HuH-7.5 (cell line): ENCODE results near the gene HOXD11.
A peak's percentile ranks its signal among the peaks of the same experiment; 100 is the strongest.

ENCODE experiments used
- DNase-seq: peaks from one replicate; pipeline ENCODE4 v3.0.0; 2011; ENCODE audit warnings: low spot score

HOXD11 gene

DNA sequence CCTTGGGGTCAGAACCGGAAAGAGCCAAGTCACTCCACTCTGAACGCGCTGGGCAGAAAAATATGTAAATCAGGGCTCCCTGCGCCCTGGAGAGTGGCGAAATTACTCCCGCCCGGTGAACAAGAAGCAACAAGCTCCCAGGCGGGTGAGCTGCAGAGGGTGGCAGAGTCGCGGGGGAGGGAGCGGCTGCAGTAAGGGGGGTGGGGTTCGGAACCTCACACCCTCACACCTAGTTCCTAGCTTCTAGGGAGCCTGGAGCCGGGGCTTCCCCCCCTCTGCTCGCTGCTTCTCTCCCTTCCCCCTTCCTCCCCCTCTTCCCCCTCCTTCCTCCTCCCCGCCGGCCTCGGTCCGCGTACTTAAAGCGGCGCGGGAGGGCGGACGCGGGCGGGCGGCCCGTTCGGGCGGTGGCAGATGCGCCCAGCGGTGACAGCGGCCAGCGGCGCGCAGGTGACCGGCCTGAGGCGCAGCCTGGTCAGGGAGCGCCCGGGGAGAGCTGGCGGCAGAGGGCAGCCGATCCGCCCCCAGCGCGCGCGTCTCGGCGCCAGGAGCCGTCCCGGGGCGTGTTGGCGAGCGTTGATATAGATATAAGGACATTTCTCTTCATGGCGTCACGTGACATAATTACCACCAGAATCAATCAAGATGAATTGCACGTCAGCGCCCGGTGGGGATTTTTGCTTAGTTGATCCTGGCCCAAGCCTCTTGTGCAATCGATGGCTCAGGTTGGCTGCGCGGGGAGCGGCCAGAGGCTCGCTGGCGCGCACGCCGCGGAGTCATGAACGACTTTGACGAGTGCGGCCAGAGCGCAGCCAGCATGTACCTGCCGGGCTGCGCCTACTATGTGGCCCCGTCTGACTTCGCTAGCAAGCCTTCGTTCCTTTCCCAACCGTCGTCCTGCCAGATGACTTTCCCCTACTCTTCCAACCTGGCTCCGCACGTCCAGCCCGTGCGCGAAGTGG lies at the start of gene HOXD11:
HOXD11 (plus strand) TSS at position 700 of the 959 bp plus-strand sequence; CDS start at position 776, 76 bp downstream.
- DNase-seq: peak; percentile 91

DNA sequence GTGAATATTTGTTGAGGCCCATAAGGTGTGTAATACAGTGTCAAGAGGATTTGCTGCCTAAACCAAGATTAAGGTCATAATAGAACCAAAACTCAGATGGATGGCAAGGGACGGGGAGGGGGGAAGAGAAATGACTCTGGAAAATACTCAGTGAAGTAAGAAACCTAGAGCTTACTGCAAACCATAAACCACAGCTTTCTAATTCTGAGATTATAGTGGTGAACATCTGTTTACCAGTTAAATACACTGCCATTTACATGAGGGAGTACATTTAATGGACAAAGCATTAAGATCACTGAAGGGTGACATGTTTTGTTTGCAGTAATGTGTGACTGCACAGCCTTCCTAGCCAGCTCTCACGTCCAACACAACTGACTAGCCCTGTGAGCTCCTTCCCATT lies 43.1 kb upstream of the HOXD11 start:
- no peak for DNase-seq

DNA sequence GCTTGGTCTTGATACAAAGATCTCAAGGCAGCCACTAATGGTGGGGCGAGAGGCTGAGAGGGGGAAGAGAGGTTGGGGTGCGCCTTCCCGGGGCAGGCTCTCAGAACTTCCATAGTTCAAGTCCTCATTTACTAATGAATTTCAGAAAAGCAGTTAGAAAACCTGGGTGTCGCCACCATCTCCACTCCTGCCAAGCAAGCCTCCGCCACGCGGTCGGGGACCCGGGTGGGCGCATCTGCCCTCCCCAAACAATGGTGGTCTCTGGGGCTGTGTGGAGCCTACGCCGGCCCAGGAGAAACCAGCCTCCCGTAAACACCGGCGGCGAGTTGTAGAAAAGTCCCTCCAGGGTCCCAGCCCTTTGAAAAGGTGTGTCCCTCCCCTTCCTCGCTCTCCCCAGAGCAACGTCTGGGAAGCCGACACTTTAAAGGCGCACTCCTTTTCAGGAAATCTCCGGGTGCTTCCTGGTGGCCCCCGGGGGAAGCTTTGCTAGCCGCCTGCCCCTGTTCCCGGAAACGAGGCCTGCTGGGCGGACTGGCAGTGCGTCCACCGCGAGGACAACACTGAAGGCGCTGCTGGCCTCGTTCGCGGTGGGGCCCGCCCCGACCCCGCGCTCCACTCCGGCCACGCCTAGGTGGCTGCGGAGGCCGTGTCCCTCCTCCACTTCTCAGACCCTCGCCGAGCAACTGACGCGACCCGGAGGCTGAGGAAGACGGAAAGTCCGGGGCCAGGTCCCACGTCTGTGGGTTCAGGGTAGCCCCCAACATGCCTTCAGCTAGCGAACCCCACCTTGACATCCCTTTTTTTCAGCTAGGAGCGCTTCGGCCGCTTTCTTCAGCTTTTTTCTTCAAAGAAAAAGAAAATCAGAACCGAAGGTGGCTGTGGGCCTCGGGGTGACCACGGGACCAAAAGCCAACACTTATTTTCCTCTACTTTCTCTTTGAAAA lies 40.2 kb upstream of the HOXD11 start:
- no peak for DNase-seq

DNA sequence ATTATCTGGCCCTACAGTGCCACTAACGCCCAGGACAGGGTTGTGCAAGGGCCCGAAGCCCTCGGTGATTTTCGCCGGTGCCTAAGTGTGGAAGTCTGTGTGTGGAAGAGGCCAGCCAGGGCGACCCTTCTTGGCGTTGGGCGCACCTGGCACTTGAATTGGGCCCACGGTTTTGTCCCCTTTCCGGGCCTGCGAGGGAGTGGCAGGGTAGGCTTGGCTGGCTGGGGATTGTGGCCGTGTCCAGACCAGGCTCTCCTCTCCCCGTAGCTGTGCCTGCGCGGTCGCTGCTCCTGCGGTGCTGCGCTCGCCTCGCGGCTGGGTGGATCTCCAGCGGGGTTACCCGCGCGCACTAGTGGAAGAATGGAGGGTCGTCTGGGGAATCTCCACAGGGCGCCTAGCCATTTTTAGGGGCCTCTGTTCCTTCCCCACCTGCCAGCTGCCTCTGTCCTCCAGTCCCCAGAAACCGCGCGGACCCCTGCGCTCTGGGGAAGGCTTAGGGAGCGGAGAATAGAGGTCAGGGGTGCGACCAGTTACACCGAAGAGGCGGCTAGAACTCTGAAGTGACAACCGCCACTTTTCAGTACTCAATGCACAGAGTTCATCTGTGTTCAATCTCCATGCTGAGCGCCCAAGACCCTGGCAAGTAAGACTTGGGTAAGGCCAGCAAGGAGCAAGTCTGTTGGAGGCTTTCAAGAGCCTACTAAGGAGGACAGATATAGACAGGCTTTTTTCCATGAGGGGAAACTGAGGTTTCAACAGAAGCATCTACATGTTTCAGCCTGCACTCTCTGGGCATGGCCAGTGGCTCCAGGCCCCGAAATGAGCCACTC lies 39.3 kb upstream of the HOXD11 start:
- DNase-seq: no peak

DNA sequence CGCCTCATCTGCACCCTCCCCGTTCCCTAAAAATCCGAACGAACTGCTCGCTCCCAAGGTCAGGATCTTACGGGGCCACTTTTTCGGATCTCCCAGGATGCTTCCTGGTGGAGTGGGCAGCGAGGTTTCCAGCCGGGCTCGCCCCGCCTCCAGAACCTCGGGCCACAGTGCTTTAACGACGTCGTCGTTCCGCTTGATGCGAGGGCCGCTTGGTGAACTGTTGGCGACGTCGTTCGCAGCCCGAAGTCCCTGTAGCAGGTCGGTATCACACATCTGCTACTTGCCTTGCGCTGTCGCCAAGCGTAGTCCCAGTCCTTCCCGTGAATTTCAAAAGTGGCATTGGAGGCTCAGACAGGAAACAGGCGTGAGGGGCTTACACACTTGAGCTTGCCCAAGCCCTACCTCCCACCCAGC lies 38.7 kb upstream of the HOXD11 start:
- DNase-seq: no peak

DNA sequence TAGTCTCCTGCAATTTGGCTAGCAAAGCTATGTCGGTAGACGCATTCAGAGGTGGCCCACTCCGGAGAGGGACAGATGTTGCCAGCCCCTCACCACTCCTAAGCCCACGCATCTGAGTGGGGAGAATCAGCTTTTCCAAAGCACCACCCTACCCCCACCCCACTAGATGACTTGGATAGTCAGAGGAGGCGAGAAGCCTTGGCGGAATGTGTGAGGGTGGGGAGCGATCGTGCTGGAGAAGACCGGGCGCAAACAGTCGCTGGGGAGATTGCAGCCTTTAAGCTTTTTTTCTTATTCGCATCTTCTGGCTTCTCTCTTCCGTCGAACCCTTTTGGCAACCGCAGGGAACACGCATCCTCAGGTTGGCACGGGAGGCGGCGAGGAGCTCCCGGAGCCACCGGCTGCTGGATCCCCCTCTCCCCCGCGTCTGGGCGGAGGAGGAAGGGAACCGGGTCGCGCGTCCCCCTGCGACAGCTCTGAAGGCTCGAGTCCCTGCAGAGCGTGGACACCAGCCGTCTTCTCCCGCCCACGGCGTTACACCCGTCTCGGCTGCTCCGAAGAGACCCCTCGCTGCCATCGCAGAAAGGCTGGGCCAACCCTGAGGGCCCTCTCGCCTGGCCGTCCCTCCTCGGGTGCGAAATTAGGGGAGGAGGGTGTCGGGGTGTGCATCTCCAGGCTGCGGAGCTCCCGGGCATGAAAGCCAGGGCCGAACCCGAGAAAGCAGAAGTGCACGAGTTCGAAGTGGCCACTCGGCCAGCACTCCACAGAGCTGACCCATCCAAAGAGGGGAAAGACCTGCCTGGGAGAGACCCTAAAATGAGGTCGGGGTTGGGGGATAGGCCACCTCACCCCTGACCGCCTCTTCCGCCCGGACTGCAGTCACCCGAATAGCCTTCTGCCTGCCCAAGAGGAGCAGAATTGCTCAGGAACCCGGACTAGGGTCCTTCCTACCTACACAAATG lies 35.5 kb upstream of the HOXD11 start:
- DNase-seq: no peak

DNA sequence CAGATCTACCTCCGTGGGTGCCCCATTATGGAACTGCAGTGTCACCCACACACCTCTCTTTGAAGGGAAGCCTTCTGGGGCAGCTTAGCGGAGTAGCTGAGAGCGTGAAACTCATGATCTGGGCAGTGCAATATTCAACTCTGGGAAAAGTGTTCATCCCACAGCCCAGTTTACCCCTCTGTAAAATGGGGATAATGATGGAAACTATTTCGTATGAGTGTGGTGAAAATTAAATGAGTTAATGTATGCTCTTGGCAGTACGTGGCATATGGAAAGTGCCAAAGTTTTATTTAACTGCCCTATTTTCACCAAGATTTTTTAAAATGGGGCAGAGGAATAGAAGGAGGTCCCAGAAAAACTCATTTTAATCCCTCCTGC lies 34.8 kb upstream of the HOXD11 start:
- DNase-seq: no peak

DNA sequence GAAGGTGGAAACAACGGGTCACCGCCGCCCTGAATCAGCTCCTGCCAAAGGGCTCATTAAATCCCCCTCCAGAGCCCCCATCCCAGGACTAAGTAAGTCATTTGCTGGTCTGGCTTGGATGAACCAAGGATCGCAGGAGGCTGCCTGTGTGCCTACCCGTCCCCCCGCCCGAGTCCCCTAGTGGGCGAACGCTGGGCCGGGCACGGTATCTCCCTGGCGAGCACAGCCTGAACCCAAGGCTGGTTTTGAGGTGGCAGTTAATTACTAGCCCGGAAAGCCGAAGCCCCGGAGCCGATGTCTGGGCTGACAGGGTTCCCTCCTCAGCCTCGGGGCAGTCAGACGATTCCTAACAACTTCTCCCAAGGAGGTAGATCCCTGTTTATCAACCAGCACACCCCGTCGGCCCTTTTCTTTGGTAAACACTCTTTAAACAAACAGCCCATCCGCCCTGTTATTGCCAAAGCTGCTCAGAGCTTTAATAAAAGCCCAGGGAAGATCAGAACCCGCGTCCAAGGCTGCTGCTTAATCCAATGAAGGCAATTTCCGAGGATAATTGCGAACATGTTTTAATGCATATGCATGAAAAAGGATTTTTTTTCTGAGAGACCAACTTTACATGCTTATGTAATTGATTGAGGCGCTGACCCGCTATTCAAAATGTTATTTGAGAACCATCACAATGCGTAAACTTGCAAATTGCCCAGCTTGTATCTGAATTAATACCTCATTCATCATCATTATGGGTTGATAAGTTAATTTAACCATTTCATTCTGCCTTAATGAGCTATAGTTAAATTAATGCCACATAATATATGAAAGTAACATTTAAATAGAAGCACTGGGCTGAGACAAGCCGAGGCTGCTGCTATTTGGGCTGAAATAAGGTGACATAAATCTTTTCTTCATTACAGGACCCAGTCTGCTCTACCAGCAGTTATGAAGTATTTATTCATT lies 33.9 kb upstream of the HOXD11 start:
- DNase-seq: no peak

DNA sequence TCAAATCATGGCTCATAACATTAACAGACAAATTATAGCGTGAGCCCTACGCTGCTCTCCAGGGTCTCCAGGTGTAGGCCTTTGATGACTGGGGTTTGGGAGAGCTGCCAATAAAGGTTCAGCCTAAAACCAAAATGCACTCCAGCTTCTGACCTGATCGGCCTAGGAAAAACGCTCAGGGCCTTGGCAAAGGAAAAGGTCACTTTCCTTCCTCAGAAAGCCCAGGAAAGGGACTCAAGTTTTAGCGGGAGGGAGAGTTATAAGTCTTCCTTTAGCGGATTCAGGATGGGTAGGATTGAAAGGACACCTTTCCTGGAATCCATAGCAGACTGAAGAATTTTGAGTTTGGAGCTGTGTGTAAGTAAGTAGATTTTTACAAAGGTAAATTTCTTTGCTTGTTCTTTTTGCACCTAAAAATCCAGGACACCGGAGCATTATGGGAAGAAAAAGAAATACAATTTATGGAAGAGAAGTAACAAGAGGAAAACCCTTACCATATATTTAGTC lies 32.1 kb upstream of the HOXD11 start:
- DNase-seq: no peak

DNA sequence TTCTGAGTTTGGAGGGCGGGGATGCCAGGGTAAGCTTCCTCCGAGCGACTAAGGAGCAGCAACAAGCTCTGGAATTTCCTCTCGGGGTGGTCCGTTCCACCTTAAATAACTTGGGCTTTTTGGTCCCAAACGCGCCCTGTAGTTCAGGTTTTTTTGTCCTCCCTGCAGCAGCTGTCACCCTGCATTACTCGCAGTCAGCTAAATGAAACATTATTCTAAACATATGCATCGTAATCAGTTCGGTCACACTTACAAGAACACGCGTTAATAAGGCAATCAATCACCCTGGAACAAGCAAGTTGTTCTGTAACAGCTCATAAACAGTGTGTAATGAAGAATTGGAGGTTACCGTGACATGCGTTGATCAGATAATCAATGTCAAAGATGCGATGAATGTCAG lies 31.6 kb upstream of the HOXD11 start:
- DNase-seq: no peak

DNA sequence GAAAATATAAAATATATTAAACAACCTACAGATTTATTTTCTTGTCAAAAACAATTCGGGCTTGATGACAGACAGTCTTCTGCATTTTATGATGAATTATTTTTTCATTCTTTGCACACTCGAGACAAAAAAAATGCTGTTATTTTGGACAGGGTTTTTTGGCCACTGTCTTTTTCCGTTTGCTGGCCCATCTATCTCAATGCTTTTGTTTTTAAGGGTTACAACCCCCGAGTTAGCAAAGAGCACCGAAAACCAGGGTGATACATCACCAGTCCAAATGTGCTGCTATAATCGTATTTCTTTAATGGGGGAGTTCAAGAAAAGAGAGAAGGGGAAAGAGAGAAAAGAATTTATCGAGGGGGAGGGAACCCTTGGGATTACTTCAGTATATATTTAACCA lies 31.0 kb upstream of the HOXD11 start:
- DNase-seq: no peak

DNA sequence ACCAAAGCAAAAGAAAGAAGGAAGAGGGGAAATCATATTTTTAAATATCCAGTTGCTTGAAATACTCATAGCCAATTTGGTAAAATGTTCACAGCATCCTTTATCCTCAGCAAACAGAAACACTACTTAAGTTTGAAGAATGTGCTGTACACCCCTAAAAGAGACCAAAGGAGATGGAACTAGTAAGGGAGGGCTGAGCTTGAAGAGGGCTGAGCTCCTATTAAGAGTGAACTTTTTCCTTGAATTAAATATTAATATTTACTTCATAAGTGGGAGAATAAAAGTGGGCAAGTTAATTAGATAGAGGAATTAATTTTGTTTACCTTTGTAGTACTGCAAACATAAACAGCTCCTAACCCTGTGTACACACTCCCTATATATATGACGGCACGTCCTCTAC lies 30.3 kb upstream of the HOXD11 start:
- no peak for DNase-seq

DNA sequence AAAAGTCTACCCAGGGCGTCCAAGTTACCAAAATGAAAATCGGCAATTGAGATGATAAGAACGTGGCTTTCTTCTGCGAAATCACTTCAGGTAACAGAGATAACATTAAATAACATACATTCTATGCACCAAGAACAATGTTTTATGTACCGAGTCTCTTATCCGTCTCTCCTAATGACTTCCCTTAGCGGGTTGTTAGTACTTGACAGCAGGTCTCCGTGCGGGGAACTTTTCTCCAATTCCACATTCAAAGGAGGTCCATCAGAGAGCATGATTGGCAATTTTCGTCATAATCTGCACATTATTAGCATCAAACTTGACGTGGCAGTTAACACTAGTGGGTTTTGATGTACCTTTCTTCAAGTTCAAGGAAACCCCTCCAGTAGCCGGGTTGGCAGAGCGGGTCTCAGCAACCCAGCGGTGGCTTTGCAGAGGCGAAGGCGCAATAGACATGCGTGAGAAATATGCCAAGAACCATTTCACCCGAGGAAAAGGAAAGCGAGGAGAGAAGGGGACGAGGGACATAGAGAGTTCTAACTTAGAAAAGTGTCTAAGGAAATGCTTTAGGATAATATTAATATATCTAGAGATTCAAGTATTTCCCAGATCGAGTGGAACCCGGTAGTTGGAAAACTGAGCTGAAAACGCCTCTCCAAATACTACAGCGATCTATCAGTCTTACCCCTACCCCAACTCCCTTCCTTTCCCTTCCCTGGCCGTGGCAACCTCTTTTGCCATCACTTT lies 28.4 kb upstream of the HOXD11 start:
- no peak for DNase-seq

DNA sequence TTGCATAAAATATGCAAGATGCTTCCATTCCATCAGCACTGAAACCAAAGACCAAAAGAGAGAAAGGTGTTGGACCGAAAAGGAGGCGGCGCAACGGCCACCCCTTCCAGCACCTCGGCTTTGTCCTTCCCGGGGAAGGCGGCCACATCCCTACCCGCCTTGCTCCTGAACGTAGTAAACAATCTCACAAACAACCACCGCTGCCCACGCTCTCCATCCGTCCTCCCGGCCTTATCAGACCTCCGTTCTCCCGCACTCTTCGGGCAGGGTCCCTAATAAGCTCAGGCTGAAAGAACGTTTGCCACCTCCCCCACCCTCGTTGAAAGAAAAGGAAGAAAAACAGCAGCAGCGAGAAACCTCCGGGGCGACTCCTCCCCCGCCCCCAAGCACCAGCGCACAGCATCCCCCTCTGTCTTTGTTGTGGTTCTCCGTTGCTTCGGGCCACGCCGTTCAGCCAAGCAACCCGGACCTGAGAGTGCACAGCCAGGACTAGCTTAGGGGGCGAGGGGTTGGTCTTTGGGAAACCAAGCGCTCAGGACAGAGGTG lies 27.7 kb upstream of the HOXD11 start:
- DNase-seq: no peak

DNA sequence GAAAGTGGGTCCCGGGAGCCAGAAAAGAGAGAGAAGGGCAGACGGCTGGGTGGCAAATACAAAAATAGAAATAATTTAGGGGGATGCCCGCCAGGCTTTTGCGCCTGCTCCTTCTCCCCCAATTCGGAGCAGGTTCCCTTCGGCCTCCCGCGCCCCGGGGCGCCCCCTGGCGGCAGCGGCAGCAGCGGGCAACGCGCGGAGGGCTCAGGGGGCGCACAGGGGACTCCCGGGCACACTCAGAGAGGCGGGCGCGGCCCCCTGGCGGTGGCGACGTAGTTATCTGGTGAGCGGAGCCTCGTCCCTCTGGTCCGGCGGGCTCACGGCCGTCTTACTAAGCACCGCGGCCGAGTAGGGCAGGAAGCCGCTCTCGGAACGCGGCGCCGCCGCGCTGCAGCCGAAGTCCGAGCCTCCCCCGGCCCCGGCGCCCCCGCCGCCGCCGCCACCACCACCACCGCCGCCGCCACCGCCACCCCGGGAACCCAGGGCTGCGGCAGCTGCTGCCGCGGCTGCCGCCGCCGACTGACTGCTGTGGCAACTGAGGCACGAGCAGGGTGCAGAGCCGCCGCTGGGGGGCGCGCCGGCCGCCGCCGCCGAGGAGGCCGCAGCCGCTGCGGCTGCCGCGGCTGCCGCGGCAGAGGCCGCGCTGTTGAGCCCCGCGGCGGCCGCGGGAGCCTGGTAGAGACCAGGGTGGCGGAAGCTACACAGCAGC lies 27.1 kb upstream of the HOXD11 start:
- peak; percentile 86 for DNase-seq

DNA sequence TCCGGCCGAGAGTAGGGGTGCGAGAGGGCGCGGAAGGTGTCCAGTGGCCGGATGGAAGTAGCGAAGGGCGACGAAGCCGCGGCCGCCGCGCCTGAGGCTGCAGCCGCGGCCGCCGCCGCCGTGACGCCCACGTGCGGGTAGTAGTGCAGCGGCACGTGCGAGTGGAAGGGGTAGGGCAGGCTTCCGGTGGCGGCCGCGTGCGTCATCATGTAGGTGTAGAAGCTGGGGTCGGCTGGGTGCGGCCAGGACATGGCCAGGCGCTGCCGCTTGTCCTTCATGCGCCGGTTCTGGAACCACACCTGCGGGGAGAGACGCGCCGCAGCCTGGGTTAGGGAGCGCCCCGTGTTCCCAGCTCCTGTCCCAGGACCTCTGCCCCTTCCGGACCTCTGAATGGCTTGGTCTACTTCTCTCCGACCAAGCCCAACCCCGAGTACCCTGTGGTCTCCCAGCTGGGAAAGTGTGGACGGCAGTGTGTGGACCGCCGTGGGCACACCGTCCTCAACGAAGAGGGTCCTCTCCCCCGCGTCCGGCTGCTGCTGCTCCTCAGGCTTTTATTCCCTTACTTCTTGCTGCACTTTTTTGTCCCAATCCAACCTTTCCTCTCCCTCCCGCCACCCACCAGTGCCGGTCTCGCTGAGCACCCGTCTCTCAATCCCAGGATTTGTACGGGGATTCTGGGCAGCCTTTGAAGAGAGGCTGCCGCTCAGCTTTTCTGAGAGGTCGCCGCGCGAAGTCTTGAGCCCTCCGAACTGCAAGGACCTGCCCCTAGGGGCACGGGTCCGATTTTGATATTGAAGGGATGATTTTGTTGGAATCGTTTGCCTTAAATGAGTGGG lies 26.3 kb upstream of the HOXD11 start:
- no peak for DNase-seq

DNA sequence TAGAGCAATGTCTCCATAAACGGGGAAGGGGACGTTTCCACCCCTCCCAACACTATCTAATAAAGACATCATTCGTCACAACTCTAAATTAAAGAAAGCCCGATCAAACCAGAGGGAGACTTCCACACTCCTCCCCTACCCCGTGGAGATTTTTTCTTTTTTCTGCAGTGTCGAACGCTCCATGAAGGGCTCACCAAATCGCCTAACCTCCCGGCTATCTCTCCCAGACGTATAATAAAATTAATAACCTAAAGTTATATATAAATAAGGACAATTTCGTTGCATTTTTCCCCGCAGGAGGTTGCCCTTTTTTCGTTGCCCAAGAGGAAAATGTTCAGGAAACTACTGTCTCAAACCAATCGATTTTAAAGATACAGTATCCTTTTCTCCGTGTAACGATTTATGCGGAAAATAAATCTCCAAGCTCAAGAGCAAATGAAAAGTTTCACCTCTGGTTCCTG lies 25.7 kb upstream of the HOXD11 start:
- no peak for DNase-seq
